ENCODE measurements around the gene DBNDD1. TPM values are rescaled to one million over a fixed set of nuclear protein-coding genes. Genes with fewer than 3 reads are reported as not detected.

The DBNDD1 gene
- total RNA-seq, 6 experiments from 2014 or later, result 2.6 to 17.5 (median 7.6) TPM

GRCh38 chr16:90054554-90054953 lies 35.3 kb upstream of the DBNDD1 start:
- no peaks in the 10 kb centered on the region for H3K9me3 ChIP-seq
- intact Hi-C loops (cut with DNase I), result no loop called here
- ATAC-seq (no peak), DNase-seq (no peak)
- H3K27me3 ChIP-seq, result no peaks in the 10 kb centered on the region
- H3K4me1 ChIP-seq, result no peaks in the 10 kb centered on the region
- WGBS (ENCODE audit: insufficient coverage, low coverage, low lambda C conversion rate, missing lambda C conversion rate), result 69% methylated on average over 3 of the region's 4 CpGs
- no peaks in the 10 kb centered on the region for H3K36me3 ChIP-seq
- H3K27ac ChIP-seq, result no peak overlapping the region
- TF ChIP-seq, protein P1, sequence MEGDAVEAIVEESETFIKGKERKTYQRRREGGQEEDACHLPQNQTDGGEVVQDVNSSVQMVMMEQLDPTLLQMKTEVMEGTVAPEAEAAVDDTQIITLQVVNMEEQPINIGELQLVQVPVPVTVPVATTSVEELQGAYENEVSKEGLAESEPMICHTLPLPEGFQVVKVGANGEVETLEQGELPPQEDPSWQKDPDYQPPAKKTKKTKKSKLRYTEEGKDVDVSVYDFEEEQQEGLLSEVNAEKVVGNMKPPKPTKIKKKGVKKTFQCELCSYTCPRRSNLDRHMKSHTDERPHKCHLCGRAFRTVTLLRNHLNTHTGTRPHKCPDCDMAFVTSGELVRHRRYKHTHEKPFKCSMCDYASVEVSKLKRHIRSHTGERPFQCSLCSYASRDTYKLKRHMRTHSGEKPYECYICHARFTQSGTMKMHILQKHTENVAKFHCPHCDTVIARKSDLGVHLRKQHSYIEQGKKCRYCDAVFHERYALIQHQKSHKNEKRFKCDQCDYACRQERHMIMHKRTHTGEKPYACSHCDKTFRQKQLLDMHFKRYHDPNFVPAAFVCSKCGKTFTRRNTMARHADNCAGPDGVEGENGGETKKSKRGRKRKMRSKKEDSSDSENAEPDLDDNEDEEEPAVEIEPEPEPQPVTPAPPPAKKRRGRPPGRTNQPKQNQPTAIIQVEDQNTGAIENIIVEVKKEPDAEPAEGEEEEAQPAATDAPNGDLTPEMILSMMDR (IDR thresholded peaks at IDR 0.05), result no peak
- no peak for TF ChIP-seq POLR2A (IDR thresholded peaks at IDR 0.05)
- H3K4me3 ChIP-seq, result no peak overlapping the region

DNA sequence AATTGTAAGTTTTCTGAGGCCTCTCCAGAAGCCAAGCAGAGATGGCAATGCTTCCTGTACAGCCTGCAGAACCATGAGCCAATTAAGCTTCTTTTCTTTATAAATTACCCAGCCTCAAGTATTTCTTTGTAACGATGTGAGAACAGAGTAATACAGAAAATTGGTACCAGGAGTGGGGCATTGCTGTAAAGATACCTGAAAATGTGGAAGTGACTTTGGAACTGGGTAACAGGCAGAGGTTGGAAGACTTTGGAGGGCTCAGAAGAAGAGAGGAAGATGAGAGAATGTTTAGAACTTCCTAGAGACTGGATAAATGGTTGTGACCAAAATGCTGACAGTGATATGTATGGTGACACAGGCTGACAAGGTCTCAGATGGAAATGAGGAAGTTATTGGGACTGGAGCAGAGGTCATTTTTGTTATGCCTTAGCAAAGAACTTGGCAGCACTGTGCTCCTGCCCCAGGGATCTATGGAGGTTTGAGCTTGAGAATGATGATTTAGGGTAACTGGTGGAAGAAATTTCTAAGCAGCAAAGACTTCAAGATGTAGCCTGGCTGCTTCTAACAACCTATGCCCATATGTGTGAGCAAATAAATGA lies 34.7 kb upstream of the DBNDD1 start:
- Histone ChIP-seq H3K4me3 (no peak overlapping the region), H3K27ac (no peak overlapping the region), H3K36me3 (no peaks in the 10 kb centered on the region), H3K27me3 (no peaks in the 10 kb centered on the region), H3K9me3 (no peaks in the 10 kb centered on the region), H3K4me1 (no peaks in the 10 kb centered on the region)
- DNase-seq (no peak), ATAC-seq (peak in 1 of 4 donors; percentile 9)
- WGBS (ENCODE audit: insufficient coverage, low coverage, low lambda C conversion rate, missing lambda C conversion rate), result 43% methylated on average over 1 of the region's 1 CpG
- no peak for TF ChIP-seq POLR2A (IDR thresholded peaks at IDR 0.05)
- TF ChIP-seq, protein P1 (IDR thresholded peaks at IDR 0.05), result no peak
- intact Hi-C loops (cut with DNase I), result no loop called here

DNA sequence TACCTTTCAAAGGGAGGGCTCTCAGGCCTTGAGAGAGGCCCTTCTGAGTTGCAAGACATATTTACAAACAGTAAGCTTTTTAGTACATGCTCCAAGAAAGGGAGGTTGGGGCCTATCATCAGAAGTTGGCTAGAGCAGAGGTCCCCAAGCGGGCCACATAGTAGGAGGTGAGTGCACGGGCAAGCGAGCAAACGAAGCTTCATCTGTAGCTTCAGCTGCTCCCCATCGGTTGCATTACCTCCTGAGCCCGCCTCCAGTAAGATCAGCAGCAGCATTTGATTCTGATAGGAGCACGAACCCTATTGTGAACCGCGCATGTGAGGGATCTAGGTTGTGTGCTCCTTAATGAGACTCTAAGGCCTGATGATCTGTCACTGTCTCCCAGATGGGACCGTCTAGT lies 31.7 kb upstream of the DBNDD1 start:
- 71% methylated on average over 1 of the region's 10 CpGs for WGBS (ENCODE audit: insufficient coverage, low coverage, low lambda C conversion rate, missing lambda C conversion rate)

DNA sequence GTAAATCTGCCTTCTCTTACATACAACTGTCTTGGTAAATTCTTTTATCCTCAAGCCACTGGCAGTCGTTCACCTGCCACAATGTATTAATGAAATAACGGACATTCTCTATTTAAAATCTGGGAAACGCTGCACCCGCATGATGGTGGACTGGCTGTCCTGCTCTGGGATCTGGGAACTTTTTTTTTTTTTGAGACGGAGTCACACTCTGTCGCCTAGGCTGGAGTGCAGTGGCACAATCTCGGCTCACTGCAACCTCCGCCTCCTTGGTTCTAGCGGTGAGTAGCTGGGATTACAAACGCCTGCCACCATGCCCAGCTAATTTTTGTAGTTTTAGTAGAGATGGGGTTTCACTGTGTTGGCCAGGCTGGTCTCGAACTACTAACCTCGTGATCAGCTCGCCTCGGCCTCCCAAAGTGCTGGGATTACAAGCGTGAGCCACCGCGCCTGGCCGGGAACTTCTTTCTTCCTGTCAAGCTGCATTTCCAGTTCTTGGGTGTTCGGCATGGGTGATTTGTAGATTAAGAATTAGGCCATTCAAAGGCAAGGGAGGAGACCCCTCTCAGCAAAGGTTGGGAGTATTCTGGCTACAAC lies 29.6 kb upstream of the DBNDD1 start:
- Histone ChIP-seq H3K36me3 (peaks cover 0 to under 1% (median 0%) of the 10 kb centered on the region in 4 donors), H3K27me3 (no peaks in the 10 kb centered on the region), H3K4me1 (peaks cover 0 to 14% (median 0%) of the 10 kb centered on the region in 4 donors), H3K9me3 (no peaks in the 10 kb centered on the region), H3K27ac (no peak overlapping the region), H3K4me3 (no peak overlapping the region)
- intact Hi-C loops (cut with DNase I), result no loop called here
- TF ChIP-seq POLR2A (IDR thresholded peaks at IDR 0.05), result no peak
- TF ChIP-seq, protein P1 (IDR thresholded peaks at IDR 0.05), result no peak
- no peak for ATAC-seq
- no peak for DNase-seq
- 82% methylated on average over 14 of the region's 19 CpGs for WGBS (ENCODE audit: insufficient coverage, low coverage, low lambda C conversion rate, missing lambda C conversion rate)

More for the DNA sequence above, 31.7 kb upstream of the DBNDD1 start:
- Histone ChIP-seq H3K4me3 (no peak overlapping the region), H3K4me1 (peaks cover 0 to 14% (median 0%) of the 10 kb centered on the region in 4 donors), H3K27ac (no peak overlapping the region), H3K9me3 (no peaks in the 10 kb centered on the region), H3K27me3 (no peaks in the 10 kb centered on the region), H3K36me3 (no peaks in the 10 kb centered on the region)
- no peak for ATAC-seq
- intact Hi-C loops (cut with DNase I), result no loop called here
- DNase-seq, result no peak
- TF ChIP-seq POLR2A (IDR thresholded peaks at IDR 0.05), result no peak
- TF ChIP-seq, protein P1 (IDR thresholded peaks at IDR 0.05), result no peak
